NCI-H526 (cell line): ENCODE results near the gene WDFY1.

ENCODE experiments used
- DNase-seq, 2 experiments: peaks; one replicate each; lab custom pipeline; 2025; lab: John Stamatoyannopoulos, UW

The WDFY1 gene

GRCh38 chr2:223856584-223856983, 88.6 kb downstream of the WDFY1 start:
- no peak for DNase-seq

GRCh38 chr2:223856021-223856420, 89.1 kb downstream of the WDFY1 start:
- DNase-seq: no peak

- no peak for DNase-seq
Observed at GRCh38 chr2:223855426-223855825, 89.7 kb downstream of the WDFY1 start.

GRCh38 chr2:223854741-223855140, 90.4 kb downstream of the WDFY1 start:
- DNase-seq: no peak

GRCh38 chr2:223853425-223853837, 91.7 kb downstream of the WDFY1 start:
- DNase-seq: no peak

GRCh38 chr2:223852281-223852795, 92.8 kb downstream of the WDFY1 start:
- DNase-seq: peak in 1 of 2 experiments; percentile 5

GRCh38 chr2:223847410-223847809, 97.7 kb downstream of the WDFY1 start:
- DNase-seq: no peak

- DNase-seq: no peak
Observed at GRCh38 chr2:223846515-223846914, 98.6 kb downstream of the WDFY1 start.

GRCh38 chr2:223841436-223842190, 103.5 kb downstream of the WDFY1 start:
- no peak for DNase-seq

GRCh38 chr2:223837287-223838061, 107.7 kb downstream of the WDFY1 start, which contains the start of gene AP1S3:
AP1S3 (minus strand) TSS chr2:223837582; CDS start chr2:223837450, 132 bp downstream.
- DNase-seq: peak; percentile 75 to 94

- DNase-seq: peak in 1 of 2 experiments; percentile 12
Observed at GRCh38 chr2:223835701-223836532, 109.2 kb downstream of the WDFY1 start.

GRCh38 chr2:223834431-223834830, 110.7 kb downstream of the WDFY1 start:
- no peak for DNase-seq

- no peak for DNase-seq
Observed at GRCh38 chr2:223832241-223832903, 112.8 kb downstream of the WDFY1 start.

- no peak for DNase-seq
Observed at GRCh38 chr2:223829128-223829527, 116.0 kb downstream of the WDFY1 start.

- DNase-seq: no peak
Observed at GRCh38 chr2:223828314-223828713, 116.8 kb downstream of the WDFY1 start.

- DNase-seq: no peak
Observed at GRCh38 chr2:223826995-223827394, 118.1 kb downstream of the WDFY1 start.
